Fibroblast of lung (primary cell): ENCODE results near the gene UBE3C.

ENCODE experiments used
- CTCF ChIP-seq, 2 donors: IDR thresholded peaks in 1 of 2; conservative IDR thresholded peaks in 1 of 2; 1 replicate in 1 of 2; 2 replicates in 1 of 2; pipeline ENCODE4 v1.5.1; 2011 to 2012; ENCODE audit warnings: low read length in 2 of 2, control low read depth in 1 of 2, inconsistent platforms in 1 of 2, low read depth in 1 of 2, mild to moderate bottlenecking in 1 of 2
- EZH2 ChIP-seq: IDR thresholded peaks from 2 replicates; pipeline ENCODE4 v1.5.1; 2012; ENCODE audit warnings: low read length, control low read depth, mild to moderate bottlenecking; ENCODE audit errors: missing control alignments

GRCh38 chr7:157292770-157293412, 154.2 kb downstream of the UBE3C start:
- TF ChIP-seq EZH2: no peak
- TF ChIP-seq CTCF (conservative IDR thresholded peaks at IDR 0.05 in 1 of 2, IDR thresholded peaks at IDR 0.05 in 1 of 2; ENCODE audit: low read depth in 1 of 2, low read length in 2 of 2): no peak
